Measurements from ENCODE around the gene IGSF11.

DNA sequence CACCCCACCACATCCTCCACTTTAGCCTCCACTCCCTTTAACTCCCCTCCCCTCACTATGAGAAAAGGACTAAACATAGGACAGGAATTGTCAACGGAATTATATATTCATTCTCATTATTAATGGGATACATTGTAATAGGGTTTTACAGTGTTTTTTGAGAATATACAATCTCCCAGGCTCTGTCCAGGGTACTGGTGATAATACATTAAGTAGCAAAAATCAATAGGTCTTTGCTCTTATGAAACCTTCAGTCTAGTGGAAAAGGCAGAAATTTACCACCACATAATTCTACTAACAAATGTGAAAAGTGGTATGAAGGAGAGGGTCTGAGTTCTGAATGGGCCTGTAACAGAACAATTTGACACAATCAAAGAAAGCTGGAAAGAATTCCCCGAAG is 28.2 kb upstream of the IGSF11 start:
- no peak for TF ChIP-seq YY1 (IDR thresholded peaks at IDR 0.05; ENCODE audit: insufficient read depth, insufficient read length)
- no peak for TF ChIP-seq SUZ12 (IDR thresholded peaks at IDR 0.05; ENCODE audit: extremely low read depth, insufficient read depth, insufficient read length)
- no peak for TF ChIP-seq ZNF274 (IDR thresholded peaks at IDR 0.05; ENCODE audit: low read depth, low read length)
